Natural killer cell (primary cell): ENCODE measurements around the gene AQP7. TPM values are rescaled to one million over a fixed set of nuclear protein-coding genes. Genes with fewer than 3 reads are reported as not detected.

ENCODE experiments used
- ATAC-seq, 3 donors: fragments of 150-1000 bp in 2 of 3; fragments of 200-7000 bp in 1 of 3; cut with Tn5 transposase; 1 replicate in 1 of 3; 2 replicates in 2 of 3; pipeline ENCODE4 v1.10.0; 2021; ENCODE audit warnings: mild to moderate bottlenecking in 2 of 3, moderate library complexity in 2 of 3
- DNase-seq, 2 donors: peaks; one replicate each; pipeline versions ENCODE4 v3.0.0 to v3.0.0-alpha.2; 2013 to 2021; ENCODE audit warnings: mixed read lengths in 1 of 2
- H3K27ac ChIP-seq: one replicate; pipeline ENCODE4 v1.5.1; 2013; ENCODE audit warnings: mild to moderate bottlenecking, low read length
- H3K27me3 ChIP-seq: one replicate; pipeline ENCODE4 v1.6.1; 2013; ENCODE audit warnings: low read length; ENCODE audit not compliant: control insufficient read depth, insufficient read depth
- H3K36me3 ChIP-seq: one replicate; pipeline ENCODE4 v1.6.1; 2013; ENCODE audit warnings: low read length; ENCODE audit not compliant: control insufficient read depth, insufficient read depth
- H3K4me1 ChIP-seq: one replicate; pipeline ENCODE4 v1.6.1; 2013; ENCODE audit warnings: low read length; ENCODE audit not compliant: control insufficient read depth, insufficient read depth
- H3K4me3 ChIP-seq: one replicate; pipeline ENCODE4 v1.5.1; 2013; ENCODE audit warnings: low read length
- H3K9me3 ChIP-seq: one replicate; pipeline ENCODE4 v1.6.1; 2013; ENCODE audit warnings: low read length; ENCODE audit not compliant: control insufficient read depth, insufficient read depth
- H3K27ac Mint-ChIP-seq, 2 donors: one replicate each; pipeline ENCODE4 v1.8.0; 2022; ENCODE audit warnings: mild to moderate bottlenecking in 2 of 2, mixed read lengths in 2 of 2, moderate library complexity in 1 of 2
- H3K27me3 Mint-ChIP-seq, 2 donors: one replicate each; pipeline ENCODE4 v1.8.0; 2022; ENCODE audit warnings: low read depth in 2 of 2, mixed read lengths in 2 of 2
- H3K36me3 Mint-ChIP-seq: one replicate; pipeline ENCODE4 v1.8.0; 2022; ENCODE audit warnings: mixed read lengths
- H3K4me1 Mint-ChIP-seq, 2 donors: one replicate each; pipeline ENCODE4 v1.8.0; 2022; ENCODE audit warnings: mixed read lengths in 2 of 2
- H3K4me3 Mint-ChIP-seq: one replicate; pipeline ENCODE4 v1.8.0; 2022; ENCODE audit warnings: mild to moderate bottlenecking, moderate library complexity, mixed read lengths
- H3K9me3 Mint-ChIP-seq, 2 donors: one replicate each; pipeline ENCODE4 v1.8.0; 2022; ENCODE audit warnings: mixed read lengths in 2 of 2
- WGBS: methylation state at CpG from one replicate; pipeline ENCODE4 v1.1.7; 2013; ENCODE audit warnings: missing lambda C conversion rate; ENCODE audit not compliant: insufficient coverage; 5-methylcytosine and 5-hydroxymethylcytosine counted together
- intact Hi-C: fragments of 100-400 bp; cut with micrococcal nuclease; formaldehyde crosslinking; loops from one replicate; pipeline ENCODE4 v1.14.2; 2022
- total RNA-seq, 4 donors: library from RNA; stranded (reverse); fragments of 120-200 nt in 1 of 4; gene quantifications; one replicate each; pipeline versions ENCODE4 v1.2.3 to v1.2.4, GENCODE V29; 2013 to 2022
- TF ChIP-seq, protein P1 (sequence below): fragments of 200-600 bp; IDR thresholded peaks from one replicate; pipeline ENCODE4 v1.8.0; 2022; ENCODE audit warnings: antibody characterized with exemption

The AQP7 gene
- total RNA-seq, 3 donors from 2014 or later (not counting 1 experiment from before 2014, with no cell fraction given): not detected

DNA sequence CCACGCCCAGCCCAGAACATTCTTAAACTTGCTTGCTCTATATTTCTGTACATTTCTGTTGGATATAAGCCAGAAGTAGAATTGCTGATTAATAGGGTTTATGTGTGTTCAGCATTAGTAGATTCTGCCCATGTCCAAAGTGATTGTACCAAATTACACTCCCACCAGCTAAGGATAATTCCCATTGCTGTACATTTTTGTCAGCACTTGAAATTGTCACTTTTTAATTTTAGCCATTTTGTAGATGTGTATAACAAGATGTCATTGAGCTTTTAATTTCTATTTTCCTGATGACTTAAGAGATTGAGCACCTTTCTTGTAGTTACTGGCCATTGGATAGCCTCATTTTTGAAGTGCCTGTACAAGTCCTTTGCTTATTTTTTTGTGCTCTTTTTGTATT is 46.4 kb downstream of the AQP7 start:
- DNase-seq: no peak
- intact Hi-C loops: no loop called here
- peaks cover 0 to 7% of the 10 kb centered on the region in 2 donors for H3K4me1 Mint-ChIP-seq
- no peaks in the 10 kb centered on the region for H3K4me1 ChIP-seq
- peaks cover 20% of the 10 kb centered on the region for H3K36me3 ChIP-seq
- H3K27ac Mint-ChIP-seq: no peak overlapping the region
- no peaks in the 10 kb centered on the region for H3K36me3 Mint-ChIP-seq
- H3K4me3 ChIP-seq: no peak overlapping the region
- no peaks in the 10 kb centered on the region for H3K27me3 Mint-ChIP-seq
- no peaks in the 10 kb centered on the region for H3K9me3 ChIP-seq
- no peaks in the 10 kb centered on the region for H3K27me3 ChIP-seq
- H3K27ac ChIP-seq: no peak overlapping the region
- no peak for ATAC-seq
- TF ChIP-seq, protein P1, sequence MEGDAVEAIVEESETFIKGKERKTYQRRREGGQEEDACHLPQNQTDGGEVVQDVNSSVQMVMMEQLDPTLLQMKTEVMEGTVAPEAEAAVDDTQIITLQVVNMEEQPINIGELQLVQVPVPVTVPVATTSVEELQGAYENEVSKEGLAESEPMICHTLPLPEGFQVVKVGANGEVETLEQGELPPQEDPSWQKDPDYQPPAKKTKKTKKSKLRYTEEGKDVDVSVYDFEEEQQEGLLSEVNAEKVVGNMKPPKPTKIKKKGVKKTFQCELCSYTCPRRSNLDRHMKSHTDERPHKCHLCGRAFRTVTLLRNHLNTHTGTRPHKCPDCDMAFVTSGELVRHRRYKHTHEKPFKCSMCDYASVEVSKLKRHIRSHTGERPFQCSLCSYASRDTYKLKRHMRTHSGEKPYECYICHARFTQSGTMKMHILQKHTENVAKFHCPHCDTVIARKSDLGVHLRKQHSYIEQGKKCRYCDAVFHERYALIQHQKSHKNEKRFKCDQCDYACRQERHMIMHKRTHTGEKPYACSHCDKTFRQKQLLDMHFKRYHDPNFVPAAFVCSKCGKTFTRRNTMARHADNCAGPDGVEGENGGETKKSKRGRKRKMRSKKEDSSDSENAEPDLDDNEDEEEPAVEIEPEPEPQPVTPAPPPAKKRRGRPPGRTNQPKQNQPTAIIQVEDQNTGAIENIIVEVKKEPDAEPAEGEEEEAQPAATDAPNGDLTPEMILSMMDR: no peak
- H3K4me3 Mint-ChIP-seq: no peak overlapping the region
- WGBS: 100% methylated on average over 1 of the region's 1 CpG
- H3K9me3 Mint-ChIP-seq: no peaks in the 10 kb centered on the region

- H3K4me1 Mint-ChIP-seq: peaks cover 0 to 7% of the 10 kb centered on the region in 2 donors
- no peaks in the 10 kb centered on the region for H3K27me3 Mint-ChIP-seq
- H3K27me3 ChIP-seq: no peaks in the 10 kb centered on the region
- DNase-seq (no peak), ATAC-seq (no peak)
- no peaks in the 10 kb centered on the region for H3K9me3 Mint-ChIP-seq
- no peak overlapping the region for H3K4me3 Mint-ChIP-seq
- peaks cover 15% of the 10 kb centered on the region for H3K36me3 ChIP-seq
- peak overlapping the region in 1 of 2 donors; percentile 40 for H3K27ac Mint-ChIP-seq
- no peak overlapping the region for H3K27ac ChIP-seq
- TF ChIP-seq, protein P1: no peak
- no peak overlapping the region for H3K4me3 ChIP-seq
- 86% methylated on average over 4 of the region's 5 CpGs for WGBS
- no peaks in the 10 kb centered on the region for H3K4me1 ChIP-seq
- no peaks in the 10 kb centered on the region for H3K36me3 Mint-ChIP-seq
- intact Hi-C loops: no loop called here
- no peaks in the 10 kb centered on the region for H3K9me3 ChIP-seq
These were observed 47.6 kb downstream of the AQP7 start for GRCh38 chr9:33354651-33355211.

GRCh38 chr9:33351547-33351946 is 50.8 kb downstream of the AQP7 start:
- Histone ChIP-seq H3K27ac (no peak overlapping the region), H3K27me3 (no peaks in the 10 kb centered on the region), H3K4me1 (no peaks in the 10 kb centered on the region), H3K9me3 (no peaks in the 10 kb centered on the region), H3K4me3 (no peak overlapping the region), H3K36me3 (peaks cover 42% of the 10 kb centered on the region)
- TF ChIP-seq, protein P1: no peak
- peak overlapping the region; percentile 24 to 29 for H3K27ac Mint-ChIP-seq
- no peak overlapping the region for H3K4me3 Mint-ChIP-seq
- intact Hi-C loops: no loop called here
- DNase-seq: no peak
- no peaks in the 10 kb centered on the region for H3K9me3 Mint-ChIP-seq
- peaks cover 21% of the 10 kb centered on the region for H3K36me3 Mint-ChIP-seq
- no peaks in the 10 kb centered on the region for H3K27me3 Mint-ChIP-seq
- H3K4me1 Mint-ChIP-seq: peaks cover 0 to 7% of the 10 kb centered on the region in 2 donors
- 89% methylated on average over 4 of the region's 4 CpGs for WGBS
- ATAC-seq: no peak

- Histone ChIP-seq H3K36me3 (peaks cover 49% of the 10 kb centered on the region), H3K4me1 (no peaks in the 10 kb centered on the region), H3K27ac (no peak overlapping the region), H3K9me3 (no peaks in the 10 kb centered on the region), H3K4me3 (no peak overlapping the region), H3K27me3 (no peaks in the 10 kb centered on the region)
- WGBS: 92% methylated on average over 2 of the region's 2 CpGs
- H3K36me3 Mint-ChIP-seq: peaks cover 26% of the 10 kb centered on the region
- no peak overlapping the region for H3K4me3 Mint-ChIP-seq
- no peak for DNase-seq
- ATAC-seq: no peak
- H3K9me3 Mint-ChIP-seq: no peaks in the 10 kb centered on the region
- intact Hi-C loops: no loop called here
- no peak overlapping the region for H3K27ac Mint-ChIP-seq
- H3K4me1 Mint-ChIP-seq: peaks cover 0 to 7% of the 10 kb centered on the region in 2 donors
- TF ChIP-seq, protein P1: no peak
- no peaks in the 10 kb centered on the region for H3K27me3 Mint-ChIP-seq
These were observed 52.1 kb downstream of the AQP7 start for GRCh38 chr9:33350310-33350709.
